ENCODE results near the gene RBM22.

The RBM22 gene

DNA sequence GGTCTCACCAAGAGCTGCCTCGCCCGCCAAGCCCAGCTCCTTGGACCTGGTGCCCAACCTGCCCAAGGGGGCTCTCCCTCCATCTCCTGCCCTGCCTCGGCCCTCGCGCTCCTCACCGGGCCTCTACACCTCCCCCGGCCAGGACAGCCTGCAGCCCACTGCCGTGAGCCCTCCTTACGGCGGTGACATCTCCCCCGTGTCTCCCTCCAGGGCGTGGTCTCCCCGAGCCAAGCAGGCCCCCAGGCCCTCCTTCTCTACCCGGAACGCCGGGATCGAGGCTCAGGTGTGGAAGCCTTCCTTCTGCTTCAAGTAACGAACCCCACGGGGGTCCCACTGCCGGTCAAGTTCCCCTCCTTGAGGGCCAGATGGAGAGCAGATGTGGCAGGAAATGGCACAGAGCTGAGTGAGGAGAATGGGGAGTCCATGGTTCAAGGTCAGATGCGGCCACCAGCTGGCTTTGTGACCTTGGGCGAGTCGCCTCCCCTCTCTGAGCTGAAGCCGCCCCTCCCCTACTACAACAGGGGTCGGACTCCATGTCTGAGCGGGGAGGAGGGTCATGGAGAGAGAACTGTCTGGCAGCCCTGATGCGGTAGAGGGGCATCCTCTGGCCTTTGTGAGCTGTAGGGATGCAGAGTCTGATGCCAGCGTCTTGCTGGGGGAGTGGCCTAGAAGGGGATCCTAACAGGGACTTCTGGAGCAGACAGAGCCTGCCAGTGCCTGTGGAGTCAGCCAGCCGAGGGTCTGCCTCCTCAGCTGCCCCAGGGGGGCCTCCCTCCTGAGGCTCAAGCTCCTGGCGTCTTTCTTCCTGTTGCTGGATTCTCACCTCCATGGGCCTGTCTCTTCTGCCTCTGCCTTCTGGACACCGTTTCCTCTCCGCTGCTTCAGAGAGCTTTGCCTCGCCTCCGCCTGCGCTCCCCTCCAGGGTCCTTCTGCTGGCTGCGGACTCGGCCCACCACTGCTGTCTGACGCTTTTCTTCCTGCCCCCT, 50.5 kb downstream of the RBM22 start:
- DNase-seq = no peak

DNA sequence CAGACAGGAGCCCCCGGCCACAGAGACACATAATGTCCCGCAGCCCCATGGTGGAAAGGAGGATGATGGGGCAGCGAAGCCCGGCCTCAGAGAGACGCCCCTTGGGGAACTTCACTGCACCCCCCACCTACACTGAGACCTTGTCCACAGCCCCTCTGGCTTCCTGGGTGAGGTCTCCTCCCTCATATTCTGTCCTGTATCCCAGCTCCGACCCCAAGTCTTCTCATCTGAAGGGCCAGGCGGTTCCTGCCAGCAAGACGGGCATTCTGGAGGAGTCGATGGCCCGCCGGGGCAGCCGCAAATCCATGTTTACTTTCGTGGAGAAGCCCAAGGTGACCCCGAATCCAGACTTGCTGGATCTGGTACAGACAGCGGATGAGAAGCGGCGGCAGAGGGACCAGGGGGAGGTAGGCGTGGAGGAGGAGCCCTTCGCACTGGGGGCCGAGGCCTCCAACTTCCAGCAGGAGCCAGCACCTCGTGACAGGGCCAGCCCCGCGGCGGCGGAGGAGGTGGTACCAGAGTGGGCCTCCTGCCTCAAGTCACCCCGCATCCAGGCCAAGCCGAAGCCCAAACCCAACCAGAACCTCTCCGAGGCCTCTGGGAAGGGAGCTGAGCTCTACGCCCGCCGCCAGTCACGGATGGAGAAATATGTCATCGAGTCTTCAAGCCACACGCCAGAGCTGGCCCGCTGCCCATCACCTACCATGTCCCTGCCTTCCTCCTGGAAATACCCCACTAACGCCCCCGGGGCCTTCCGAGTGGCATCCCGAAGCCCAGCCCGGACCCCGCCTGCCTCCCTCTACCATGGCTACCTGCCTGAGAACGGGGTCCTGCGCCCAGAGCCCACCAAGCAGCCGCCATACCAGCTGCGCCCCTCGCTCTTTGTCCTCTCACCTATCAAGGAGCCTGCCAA, 51.5 kb downstream of the RBM22 start:
- no peak for DNase-seq

DNA sequence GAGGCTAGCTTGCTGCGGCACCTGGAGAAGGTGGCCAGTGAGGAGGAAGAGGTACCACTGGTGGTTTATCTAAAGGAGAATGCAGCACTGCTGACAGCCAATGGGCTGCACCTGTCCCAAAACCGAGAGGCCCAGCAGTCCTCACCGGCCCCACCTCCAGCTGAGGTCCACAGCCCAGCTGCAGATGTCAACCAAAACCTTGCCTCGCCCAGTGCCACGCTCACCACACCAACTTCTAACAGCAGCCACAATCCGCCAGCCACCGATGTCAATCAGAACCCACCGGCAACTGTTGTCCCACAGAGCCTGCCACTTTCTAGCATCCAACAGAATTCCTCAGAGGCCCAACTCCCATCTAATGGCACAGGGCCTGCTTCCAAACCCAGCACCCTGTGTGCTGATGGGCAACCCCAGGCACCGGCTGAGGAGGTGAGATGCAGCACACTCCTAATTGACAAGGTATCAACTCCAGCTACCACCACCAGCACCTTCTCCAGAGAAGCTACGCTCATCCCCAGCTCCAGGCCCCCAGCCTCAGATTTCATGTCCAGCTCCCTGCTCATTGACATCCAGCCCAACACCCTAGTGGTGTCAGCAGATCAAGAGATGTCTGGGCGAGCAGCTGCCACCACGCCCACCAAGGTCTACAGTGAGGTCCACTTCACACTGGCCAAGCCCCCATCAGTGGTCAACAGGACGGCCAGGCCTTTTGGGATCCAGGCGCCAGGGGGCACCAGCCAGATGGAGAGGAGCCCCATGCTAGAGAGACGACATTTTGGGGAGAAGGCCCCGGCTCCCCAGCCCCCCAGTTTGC, 52.4 kb downstream of the RBM22 start:
- no peak for DNase-seq

DNA sequence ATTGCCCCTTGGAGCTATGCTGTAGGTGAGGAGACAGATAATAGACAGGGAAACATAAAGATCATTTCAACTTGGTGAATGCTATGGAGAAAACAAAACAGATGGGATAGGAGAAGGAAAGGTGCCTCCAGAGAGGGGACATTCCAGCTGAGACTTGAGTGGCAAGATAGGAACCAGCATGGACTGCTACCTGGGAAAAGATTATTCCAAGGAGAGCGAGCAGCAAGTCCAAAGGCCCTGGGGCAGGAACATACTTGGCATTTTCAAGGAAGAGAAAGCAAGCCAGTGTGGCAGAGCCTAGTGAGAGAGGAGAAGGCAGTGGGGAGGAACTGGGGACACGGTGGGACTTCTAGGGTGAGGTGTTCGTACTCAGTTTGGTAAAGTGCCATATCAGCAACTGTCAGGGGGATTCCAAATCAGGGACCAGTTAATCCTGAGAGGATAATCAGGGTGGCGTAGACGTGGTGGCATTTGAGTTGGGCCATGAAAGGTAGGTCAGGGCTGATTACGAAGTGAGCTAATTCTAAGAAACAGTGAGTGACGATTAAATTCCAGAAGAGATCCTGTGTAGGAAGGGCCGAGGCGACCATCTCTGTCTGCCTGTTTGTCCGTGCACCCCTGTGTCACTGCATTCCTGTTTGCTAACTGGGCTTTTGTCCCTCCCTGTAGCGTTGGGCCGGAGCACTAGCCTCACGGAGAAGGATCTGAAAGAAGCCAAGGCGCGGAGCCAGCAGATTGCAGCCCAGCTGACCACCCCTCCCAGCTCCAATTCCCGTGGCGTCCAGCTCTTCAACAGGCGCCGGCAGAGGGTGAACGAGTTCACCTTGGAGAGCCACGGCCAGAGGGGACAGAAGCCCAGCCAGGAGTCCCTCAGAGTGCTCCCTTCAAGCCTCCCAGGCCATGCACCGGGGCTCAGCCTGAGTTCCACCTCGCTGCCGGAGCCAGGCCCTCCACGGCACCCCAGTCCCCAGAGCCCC, 53.3 kb downstream of the RBM22 start:
- DNase-seq = no peak

- DNase-seq = no peak
Measured at GRCh38 chr5:150645070-150645700, 55.7 kb downstream of the RBM22 start.

DNA sequence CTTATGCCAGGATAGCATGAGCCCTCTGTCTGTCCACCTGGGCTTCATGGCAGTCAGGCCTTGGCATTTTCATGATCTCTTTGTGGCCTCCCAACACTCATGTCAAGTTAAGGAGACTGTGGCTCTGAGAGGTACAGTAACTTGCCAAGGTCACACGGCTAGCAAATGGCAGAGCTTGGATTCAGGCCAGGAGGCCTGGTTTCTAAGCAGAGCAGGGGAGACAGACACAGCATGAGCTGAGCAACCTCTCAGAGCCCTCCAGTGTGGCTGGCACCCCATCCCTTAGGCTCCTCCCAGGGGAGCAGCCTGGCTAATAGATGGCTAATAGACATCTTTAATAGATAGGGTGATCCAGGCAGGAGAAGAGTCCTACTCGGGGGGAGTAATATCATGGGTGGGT, 56.3 kb downstream of the RBM22 start:
- DNase-seq = no peak

DNA sequence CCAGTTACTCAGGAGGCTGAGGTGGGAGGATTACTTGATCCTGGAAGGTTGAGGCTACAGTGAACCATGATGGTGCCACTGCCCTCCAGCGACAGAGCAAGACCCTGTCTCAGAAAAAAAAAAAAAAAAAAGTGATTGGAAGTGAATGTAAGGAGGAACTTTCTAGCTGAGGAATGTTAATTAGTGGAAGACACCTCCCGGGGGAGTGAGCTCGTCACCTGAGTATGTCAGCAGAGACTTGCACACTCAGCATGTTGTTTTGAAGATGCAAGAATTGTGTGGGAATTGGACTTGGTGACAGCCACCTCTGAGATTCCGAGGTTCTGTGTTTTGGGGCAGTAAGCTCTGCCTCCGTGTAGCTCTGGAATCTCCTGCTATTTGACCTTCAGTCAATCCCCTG, 56.8 kb downstream of the RBM22 start:
- no peak for DNase-seq

GRCh38 chr5:150642991-150643710, 57.7 kb downstream of the RBM22 start:
- no peak for DNase-seq

GRCh38 chr5:150642567-150642927, 58.3 kb downstream of the RBM22 start:
- no peak for DNase-seq

DNA sequence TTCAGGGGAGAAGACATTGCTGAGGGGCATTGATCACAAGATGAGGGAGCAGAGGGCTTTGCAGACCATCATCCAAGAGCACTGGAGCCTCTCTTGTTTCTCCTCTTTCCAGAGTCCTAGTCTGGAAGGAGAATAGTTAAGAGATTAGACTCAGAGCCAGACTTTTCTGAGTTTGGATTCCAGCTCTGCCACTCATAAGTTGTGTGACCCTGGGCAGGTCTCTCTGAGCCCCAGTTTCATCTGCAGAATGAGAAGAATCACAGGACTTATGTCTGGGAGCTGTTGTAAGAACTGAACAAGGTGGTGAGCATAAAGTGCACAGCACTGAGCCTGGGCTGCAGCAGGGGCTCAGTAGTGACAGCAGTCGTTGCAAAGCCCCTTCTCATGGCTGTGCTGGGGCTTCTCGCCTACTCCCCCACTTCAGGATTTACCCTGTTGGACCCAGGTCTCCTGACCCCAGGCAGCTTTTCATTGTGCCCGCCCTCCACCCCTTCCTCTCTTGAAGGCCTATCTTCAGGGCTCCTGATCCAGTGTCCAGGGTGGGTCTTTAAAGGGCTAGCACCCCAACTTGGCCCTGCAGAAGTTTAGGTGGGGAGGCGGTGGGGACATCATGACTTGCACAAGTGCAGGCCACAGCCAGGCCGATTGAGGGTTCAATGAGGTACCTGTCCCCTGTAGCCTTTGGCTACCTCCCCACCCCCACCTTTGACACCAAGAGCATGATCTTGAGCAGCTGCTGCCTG, 58.9 kb downstream of the RBM22 start:
- no peak for DNase-seq

GRCh38 chr5:150641006-150641570, 59.8 kb downstream of the RBM22 start:
- no peak for DNase-seq

Measured in stimulated activated CD4-positive, alpha-beta T cell treated with anti-CD3 and anti-CD28 coated beads, Interleukin-4, amount 100 ng/mL, for 1 hour (primary cell).